Stimulated activated naive CD4-positive, alpha-beta T cell treated with Interleukin-2 at 50 U/mL for 16 hours (primary cell): ENCODE measurements around the gene SDHAF2.
"Not testable (repeated sequence)": the region's sequence is repeated elsewhere in the genome, so short reads cannot be mapped to it uniquely, and the experiment has no call there.

Source experiments
- DNase-seq: peaks from one replicate; lab custom pipeline; 2025; lab: John Stamatoyannopoulos, UW

SDHAF2 gene

DNA sequence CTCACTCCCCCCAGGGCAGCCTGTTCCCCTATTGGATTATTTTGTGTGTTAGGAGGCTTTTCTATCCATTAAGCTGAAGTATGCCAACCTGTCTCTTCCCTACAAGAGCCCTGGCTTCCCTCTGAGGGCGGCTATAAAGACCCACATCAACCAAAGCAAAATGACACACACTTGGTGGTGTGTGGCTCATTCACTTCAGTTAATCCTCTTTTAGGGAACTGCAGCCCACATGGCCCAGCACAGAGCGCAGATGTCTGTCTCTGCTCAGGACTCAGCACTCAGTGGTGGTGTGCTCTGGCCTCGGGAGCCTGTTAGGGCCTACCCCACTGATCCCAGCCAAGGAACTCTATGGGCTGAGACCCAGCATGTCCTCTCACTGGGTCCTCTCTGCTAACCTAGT, 46.4 kb downstream of the SDHAF2 start:
- no peak for DNase-seq

DNA sequence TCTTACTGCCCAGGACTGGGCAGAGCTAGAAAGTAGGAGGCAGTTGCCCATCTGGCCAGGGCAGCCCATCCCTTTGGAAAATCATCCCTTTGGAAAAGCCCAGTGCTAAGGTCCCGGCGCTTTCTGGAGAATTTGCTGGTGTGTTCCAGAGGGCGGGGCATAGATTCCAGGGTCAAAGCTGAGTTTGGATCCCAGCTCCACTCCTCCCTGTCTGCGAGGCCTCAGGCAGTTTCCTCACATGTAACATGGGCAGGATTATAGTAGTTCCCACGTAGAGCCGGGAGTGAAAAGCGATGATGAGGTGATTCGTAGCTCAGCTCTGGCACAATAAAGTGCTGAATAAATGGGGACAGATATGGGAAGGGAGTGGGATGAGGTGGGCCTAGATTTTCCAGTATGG, 47.2 kb downstream of the SDHAF2 start:
- DNase-seq: no peak

DNA sequence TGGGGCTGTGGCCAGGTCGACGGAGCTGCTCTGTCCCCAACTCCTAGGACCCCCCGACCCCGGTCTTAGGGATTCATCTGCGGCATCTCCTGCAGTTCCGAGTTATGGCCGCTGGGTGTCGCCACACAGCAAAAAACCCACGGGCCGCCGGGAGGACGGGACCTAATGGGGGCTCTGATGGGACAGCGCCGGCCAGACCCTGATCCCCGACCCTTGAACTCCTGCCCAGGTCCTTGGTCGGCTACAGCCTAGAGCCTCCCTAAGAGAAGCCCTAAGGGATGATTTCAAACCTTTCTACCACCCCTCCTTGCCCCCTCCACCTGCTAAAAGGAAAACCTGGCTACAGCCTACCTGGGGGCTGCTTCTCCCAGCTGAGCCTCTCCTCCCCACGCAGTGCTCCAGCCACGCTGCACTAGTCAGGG, 47.8 kb downstream of the SDHAF2 start:
- peak; percentile 34 for DNase-seq

DNA sequence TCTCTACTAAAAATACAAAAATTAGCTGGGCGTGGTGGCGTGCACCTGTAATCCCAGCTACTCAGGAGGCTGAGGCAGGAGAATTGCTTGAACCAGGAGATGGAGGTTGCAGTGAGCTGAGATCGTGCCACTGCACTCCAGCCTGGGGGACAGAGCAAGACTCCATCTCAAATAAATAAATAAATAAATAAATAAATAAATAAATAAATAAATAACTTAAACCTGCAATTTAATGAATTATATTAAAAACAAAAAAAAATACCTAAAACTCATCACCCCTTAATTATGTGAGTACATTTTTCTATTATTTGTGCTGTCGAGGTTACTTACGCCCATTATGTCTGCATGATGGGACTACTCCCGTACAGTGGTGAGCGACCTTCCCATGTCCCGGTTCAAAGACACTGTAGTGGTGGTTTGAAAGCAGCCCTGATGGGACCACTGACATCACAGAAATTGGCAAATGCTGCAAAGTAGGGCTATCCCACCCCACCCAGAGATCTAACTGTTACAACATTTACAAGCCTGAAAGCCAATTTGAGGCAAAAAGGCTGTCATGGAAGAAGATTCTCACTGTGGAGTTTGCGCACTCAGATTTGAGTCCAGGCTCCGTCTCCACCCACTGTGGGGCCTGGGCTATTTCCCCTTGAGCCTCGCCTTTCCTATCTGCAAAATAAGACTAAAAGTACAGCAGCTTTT, 49.6 kb downstream of the SDHAF2 start:
- not testable (repeated sequence) for DNase-seq

DNA sequence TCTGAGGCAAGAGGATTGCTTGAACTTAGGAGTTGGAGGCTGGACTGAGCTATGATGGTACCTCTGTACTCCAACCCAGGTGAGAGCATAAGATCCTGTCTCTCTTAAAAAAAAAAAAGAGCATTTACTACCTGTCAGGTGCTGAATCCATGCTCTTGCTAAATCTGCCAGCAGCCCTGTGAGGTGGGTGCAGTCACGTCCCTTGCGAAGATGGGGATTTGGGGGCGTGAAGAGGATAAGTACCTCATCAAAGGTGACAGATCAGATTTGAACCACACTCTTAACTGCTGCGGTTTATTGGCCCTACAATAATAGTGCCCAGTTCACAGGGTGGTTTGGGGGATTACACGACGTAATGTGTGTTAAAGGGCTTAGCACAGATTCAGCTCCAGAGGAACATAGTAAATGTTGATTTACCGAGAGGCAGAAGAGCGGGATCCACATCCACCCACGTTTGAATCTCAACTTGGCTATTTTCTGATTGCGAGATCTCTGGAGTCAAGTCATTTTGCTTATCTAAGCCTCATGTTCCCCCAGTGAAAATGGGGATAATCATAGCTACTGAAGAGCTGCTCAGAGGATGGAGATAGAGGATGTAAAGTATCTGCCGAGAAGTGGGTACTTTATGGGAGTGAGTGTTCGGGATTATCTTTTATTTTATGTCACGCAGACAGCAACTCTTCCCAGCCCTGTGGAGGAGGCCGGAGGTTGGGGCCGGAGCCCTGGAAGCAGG, 50.5 kb downstream of the SDHAF2 start:
- DNase-seq: no peak

DNA sequence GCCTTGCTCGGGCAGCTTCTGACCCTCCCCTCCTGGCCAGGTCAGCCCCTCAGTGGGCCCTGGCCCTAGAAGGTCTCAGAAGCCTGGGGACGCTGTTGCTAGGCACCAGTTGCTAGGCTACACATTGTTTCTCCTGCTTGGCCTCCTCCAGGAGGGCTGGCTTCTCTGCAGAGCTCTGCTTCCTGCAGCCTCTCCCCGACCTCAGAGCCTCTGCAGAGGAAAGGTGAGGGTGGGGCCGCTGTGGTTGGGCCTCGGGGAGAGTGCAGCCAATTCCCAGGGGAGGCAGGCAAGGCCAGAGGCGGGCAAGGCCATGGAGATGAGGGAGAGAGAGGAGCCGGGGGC, 51.0 kb downstream of the SDHAF2 start:
- no peak for DNase-seq

DNA sequence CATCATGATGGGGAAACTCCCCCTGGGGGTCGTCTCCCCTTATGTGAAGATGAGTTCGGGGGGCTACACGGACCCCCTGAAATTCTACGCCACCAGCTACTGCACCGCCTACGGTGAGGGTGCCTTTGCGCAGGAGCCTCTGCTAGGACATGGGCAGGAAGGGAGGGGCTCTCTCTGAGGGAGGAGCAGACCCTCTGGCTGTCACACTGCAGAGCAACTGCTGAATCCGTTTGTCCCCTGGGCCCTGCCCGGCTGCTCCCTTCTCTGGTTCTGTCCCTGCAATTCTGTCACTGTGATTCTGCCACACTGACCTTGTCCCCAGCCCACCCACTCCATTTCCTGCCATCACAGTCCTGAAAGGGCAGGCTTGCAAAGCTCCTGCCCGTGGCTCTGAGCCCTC, 51.9 kb downstream of the SDHAF2 start:
- DNase-seq: no peak

DNA sequence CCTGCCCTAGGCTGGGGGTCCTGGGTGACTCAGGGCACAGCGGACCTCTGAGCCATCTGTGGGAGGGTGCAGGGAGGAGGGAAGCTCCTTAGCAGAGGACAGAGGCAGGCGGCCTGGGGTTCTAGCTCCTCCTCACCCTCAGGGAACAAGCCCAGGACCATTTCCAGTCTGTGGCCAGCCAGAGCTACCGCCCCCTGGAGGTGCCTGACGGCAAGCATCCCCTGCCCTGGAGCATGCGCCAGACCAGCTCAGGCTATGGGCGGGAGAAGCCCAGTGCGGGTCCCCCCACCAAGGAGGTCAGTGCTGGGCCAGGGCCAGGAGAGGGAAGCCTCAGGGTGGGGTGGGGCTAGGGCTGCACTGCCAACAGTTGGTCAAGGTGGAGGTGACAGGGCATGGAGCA, 52.6 kb downstream of the SDHAF2 start:
- DNase-seq: no peak

DNA sequence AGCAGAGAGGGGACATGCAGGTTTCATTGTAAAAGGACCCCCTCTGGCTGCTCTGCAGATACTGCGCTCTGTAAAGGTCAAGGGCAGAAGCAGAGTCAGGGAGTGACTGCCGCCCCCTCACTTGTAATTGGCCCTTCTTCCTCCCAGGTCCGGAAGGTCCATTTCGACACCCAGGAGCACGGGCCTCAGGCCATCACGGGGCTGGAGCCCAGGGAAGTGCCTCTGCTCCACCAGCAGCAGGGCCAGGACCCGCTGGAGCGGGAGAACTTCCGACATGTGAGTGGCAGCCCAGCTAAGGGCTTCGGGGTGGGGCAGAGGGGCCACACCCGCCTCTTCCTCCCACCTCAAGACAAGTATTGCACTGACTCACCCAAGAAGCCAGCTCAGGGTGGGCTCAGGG, 54.6 kb downstream of the SDHAF2 start:
- no peak for DNase-seq

DNA sequence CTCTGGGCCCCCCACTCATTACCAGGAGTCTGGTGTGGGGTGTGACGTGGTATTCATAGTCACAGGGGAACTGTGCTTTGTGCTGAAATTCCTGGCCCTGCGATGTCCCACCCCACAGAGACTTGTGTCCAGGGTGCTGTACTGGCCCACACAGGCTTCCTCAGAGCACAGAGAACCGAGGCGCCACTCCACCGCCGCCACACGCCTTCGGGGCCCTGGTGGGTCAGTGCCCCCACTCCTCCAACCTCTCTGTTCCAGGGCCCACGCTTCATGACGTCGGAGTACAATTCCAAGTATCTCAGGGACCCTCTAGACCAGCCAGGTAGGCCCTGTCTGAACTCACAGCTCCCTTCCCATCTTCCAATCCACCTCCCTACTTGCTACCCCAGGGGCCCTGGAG, 55.2 kb downstream of the SDHAF2 start:
- no peak for DNase-seq

DNA sequence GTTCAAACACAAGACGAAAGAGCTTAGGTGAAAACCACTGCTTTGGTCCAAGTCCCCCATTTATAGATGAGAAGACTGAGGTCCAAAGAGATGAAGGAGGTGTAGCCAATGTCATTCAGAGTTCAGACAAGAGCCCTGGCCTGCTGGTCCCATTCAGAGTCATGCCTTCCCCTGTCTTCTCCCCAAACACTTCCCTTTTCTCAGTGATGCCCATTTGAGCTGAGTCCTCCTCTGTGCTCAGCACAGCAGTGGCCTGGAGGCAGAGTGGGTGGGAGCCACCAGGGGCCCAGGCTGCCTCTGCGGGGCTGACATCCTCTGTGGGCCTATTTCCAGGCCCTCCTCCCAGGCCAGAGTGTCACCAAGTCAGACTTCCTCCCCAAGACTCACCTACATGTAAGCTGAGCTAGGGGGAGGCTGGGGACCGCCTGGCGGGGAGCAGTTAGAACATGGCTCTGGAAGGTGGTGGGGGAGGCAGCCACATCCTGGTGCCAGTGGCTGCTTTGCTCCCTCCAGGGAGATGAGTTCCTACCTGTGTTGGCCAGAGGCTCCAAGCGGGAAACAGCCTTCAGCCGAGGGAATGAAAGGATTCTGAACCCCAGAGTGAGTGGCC, 56.2 kb downstream of the SDHAF2 start:
- DNase-seq: no peak

DNA sequence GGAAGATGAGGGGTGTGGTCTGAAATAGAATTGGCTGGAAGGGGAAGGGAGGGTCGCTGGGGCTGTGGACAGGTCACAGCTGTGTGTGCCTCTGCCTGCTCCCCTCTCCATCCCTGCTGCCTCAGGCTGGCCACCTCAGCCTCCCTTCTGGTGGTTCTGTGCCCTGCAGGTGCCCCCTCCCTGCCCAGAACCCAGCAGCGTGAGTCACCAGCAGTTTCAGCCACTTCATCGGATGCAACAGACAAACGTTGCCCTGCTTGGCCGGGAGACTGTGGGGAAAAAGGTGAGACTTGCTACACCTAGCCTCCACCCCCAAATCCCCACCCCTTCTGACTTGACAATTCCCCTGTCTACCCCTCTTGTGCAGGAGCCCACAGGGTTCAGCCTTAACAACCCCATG, 56.9 kb downstream of the SDHAF2 start:
- DNase-seq: no peak

DNA sequence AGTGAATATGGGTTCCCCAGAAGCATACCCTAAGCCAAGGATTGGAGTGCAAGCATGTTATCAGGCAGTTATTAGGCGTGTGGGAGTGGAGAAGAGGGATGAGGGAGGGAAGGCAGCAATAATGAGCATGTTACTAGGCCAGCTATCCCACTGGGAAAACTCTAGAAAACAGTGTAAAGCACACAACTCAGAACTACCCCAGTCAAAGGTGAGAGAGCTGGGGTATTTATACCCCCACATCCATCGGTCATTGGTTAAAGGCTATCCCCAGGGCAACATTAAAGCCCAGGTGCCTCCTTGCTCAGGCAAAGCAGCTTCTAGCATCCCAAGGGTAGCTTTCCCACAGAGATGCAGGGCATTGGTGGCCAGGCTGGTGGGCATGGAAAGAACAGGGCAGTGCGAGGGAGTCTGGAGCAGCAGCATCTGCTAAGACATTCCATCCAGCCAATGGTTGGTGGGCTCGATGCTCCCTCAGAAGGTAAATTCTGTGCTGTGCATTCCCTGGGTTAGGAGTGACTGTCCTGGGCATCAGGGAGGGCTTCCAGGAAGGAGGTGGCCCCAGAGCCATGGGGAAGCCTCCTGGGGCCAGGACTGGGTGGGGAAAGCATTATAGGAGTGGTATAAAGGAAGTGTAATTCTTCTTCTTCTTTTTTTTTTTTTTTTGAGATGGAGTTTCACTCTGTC, 57.6 kb downstream of the SDHAF2 start:
- no peak for DNase-seq

DNA sequence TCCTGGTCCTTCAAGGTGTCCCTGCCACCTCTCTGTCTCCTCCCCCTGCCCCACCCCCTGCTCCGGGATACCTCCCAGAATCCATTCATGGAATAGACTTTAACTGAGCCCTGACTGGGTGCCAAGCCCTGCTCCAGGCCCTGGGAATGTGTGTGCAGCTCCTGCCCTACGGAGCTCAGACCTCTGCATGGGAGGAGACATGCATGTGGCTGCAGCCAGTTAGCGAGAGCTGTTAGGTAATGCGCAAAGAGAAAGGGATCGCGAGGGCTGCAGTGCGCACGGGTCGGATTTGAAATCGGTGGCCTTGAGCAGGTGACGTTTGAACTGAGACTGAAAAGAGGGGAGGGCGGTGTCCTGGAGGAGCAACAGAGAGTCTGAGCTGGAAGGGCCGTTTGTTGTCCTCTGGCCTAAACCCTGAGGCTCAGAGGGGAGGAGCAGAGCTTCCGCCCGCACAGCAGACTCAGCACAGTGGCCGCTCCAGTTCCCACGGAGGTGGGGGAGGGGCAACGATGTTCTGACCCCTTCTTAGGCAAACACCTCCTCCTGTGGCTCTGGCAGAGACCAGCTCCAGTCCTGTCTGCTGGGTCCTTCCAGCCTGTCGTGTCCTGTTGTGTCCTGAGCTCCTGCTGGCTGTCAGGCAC, 58.8 kb downstream of the SDHAF2 start:
- no peak for DNase-seq

DNA sequence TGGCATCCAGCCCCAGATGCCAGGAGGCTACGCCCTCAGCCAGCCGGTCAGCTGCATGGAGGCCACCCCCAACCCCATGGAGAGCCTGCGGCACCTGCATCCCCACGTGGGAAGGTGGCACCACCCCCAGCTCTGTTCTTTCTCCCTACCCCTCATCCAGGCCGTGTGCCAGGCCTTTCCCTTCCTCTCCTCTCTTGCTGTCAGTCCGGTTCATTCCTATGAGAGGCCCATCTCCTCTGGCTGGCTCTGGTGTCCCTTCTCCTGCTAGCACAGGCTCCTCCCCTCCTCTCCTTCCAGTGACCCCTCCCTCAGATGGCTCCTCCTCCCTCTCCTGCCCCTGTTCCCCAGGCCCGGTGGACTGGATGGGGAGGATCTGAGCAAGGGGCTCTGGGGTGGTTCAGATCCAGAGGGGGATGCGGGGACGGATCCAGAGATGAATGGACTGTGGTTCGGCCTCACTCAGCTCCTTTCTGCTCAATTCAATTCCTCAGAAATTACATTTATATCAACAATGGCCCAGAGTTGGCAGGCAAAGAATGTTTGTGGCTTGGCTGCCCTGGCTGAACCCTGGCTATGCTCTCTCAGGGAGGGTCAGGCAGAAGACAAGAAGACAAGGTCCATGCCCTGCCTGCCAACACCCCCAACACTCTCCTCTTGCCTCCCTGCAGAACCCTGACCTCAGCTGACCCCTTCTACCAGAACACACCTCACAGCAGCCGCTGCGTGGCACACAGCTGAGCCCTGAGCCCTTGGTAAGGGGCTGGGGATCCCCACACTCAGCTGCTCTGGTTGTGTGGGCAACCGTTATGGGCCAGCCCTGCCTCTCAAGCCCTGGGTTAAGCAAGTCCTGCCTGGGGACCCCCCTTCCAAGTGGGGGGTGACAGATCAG, 60.2 kb downstream of the SDHAF2 start:
- no peak for DNase-seq

DNA sequence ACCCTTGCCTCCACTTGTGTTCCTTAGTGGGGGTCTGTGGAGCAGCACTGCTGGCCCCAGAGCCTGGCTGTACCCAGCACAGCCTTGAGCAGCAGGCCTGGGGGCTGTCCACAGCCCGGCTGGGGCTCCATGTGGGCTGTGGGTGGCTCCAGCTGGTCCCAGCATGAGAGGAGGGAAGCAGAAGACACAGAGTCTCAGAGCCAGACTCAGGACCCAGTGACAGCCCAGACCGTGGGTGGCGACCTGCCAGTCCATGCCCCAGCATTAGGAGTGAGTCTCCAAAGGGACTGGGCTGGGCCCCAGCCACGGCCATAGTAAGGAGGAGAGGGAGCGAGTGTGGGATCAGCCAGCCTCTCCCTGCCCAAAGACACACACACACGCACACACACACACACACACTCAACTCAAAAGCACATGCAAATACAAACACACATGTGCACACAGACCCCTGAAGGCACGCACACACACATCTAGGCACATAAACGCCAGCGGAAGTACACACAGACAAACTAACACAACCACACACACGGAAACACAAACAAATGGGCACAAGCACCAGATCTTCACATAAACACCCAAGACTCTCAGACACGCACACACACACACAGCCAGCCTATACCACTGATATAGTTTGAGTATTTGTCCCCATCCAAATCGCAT, 61.9 kb downstream of the SDHAF2 start:
- DNase-seq: no peak

DNA sequence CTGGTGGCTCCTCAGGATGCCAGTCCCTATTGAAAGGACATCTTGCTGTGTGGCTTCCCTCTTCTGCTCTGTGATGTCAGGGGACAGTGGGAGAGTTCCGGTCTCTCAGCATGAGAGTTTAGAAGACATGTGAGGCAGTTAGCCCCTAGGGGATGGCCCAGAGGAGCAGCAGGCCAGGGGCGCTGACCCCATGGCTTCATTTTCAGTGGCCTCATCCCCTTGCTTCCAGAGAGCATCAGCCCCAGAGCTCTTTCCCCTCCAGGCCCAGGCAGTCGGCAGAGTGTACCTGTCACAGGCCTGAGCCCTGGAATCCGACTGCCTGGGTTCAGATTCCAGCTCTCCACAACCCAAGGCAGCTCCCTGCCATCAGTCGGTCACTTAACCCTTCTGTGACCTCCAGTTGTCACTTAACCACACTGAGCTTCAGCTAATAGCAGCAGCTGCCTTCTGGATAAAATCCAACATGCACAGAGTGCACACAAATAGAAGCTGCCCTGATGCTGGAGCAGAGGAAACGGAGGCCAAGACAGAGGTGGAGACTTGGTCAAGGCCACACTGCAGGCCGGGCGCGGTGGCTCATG, 64.5 kb downstream of the SDHAF2 start:
- DNase-seq: no peak

DNA sequence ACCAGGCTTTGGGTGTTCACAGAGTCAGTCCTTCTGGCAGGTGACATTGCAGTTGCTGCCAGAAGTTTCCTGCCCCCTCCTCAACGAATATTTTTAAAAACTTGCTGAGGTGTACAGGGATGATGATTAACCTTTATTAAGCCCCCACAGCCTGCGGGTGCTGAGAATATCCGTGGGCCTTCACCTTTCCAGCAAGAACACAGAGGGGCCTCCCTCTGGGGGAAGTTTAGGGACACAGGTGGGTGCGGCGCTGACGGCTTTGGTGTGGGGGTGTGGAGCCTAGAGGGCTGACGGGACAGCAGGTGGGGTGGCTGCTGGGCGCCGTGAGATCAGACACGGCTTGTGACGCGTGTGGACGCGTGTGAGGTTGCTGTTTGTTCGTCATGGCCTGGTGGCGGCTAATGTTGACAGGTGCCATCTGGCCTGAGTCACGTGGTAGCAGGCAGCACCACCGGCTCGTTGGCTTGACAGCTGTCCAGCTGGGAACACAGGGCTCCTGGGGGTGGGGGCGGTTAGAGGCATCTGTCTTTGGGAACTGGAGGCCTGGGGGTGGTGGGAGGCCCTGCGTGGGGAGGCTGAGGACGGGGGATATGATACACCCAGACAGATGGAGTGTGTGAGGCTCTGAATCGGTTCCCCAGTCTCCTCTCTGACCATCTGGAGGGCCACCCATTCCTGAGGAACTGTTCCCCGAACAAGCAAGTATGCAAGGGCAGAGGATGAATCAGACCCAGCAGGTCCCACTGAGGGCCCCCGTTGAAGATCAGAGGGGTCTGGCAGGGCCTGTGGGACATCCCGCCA, 66.1 kb downstream of the SDHAF2 start:
- no peak for DNase-seq
